Esophagus squamous epithelium (tissue), 4 donors: ENCODE measurements around the gene ZCCHC13.

ENCODE experiments used
- CTCF ChIP-seq, 6 experiments: fragments of 450-650 bp in 4 of 6; fragments of 200-600 bp in 2 of 6; sonication (generic) in 2 of 6; IDR thresholded peaks; one replicate each; pipeline ENCODE4 v1.5.1; 2016 to 2019; ENCODE audit warnings: antibody characterized with exemption in 6 of 6, mild to moderate bottlenecking in 4 of 6, moderate library complexity in 4 of 6
- POLR2A ChIP-seq, 4 donors: fragments of 450-650 bp; IDR thresholded peaks; one replicate each; pipeline ENCODE4 v1.6.1; 2017; ENCODE audit warnings: antibody characterized with exemption in 4 of 4, mild to moderate bottlenecking in 4 of 4, moderate library complexity in 3 of 4

- TF ChIP-seq POLR2A (IDR thresholded peaks at IDR 0.05), result no peak
- TF ChIP-seq CTCF (IDR thresholded peaks at IDR 0.05), result no peak
Observed at GRCh38 chrX:74300869-74301268, 3.1 kb upstream of the ZCCHC13 start.
